ENCODE results near the gene EFNA5. TPM values are rescaled to one million over a fixed set of nuclear protein-coding genes. Genes with fewer than 3 reads are reported as not detected.

Gene EFNA5
- total and polyA plus RNA-seq, 2 of the 13 experiments (the other 11 are each of a cell fraction or from before 2014, with no cell fraction given), result not detected

GRCh38 chr5:107700481-107700880, 29.7 kb upstream of the EFNA5 start:
- Histone ChIP-seq H3K27me3 (ENCODE audit: control insufficient read depth in 1 of 2, insufficient read depth in 2 of 2, low read length in 2 of 2) (no peaks in the 10 kb centered on the region; a peak in 1 of 5 replicates), H3K36me3 (replicated peaks in 1 of 2; ENCODE audit: control insufficient read depth in 1 of 2, insufficient read depth in 2 of 2, low read length in 2 of 2) (no peaks in the 10 kb centered on the region), H2AFZ (ENCODE audit: low read length) (no peak overlapping the region), H3K4me3 (replicated peaks in 1 of 3; ENCODE audit: insufficient read depth in 1 of 3, low read depth in 2 of 3, low read length in 3 of 3) (no peak overlapping the region), H3K4me1 (ENCODE audit: insufficient read depth, low read length) (no peaks in the 10 kb centered on the region), H4K20me1 (ENCODE audit: insufficient read depth, low read length) (no peaks in the 10 kb centered on the region), H3K79me2 (ENCODE audit: insufficient read depth, low read length) (no peaks in the 10 kb centered on the region), H3K4me2 (ENCODE audit: low read depth, low read length) (no peak overlapping the region), H3K9ac (ENCODE audit: insufficient read depth, low read depth, low read length) (no peak overlapping the region), H3K27ac (ENCODE audit: extremely low read length, insufficient read depth, low read length) (no peak overlapping the region), H3K9me3 (ENCODE audit: low read length) (no peaks in the 10 kb centered on the region)
- intact Hi-C loops (cut with micrococcal nuclease; ENCODE audit: unreplicated experiment), result no loop called here
- DNase-seq (ENCODE audit: low spot score), result no peak
- ATAC-seq, result no peak
- in situ Hi-C loops (cut with HindIII; ENCODE audit: extremely low pct_ligation_motif_present, low pct_unique_long_range_greater_than_20kb), result no loop called here
- FAIRE-seq, result no peak
- ChIA-PET POLR2A (no interaction called here), CTCF (ENCODE audit: low intra/inter-chr PET ratio, low total read pairs) (no interaction called here)
- no TSS peak for BruUV-seq (replicated peaks)
- TF ChIP-seq ARID5B (CRISPR knock-in tag; IDR thresholded peaks at IDR 0.05), result no peak
- TF ChIP-seq HDAC2 (CRISPR knock-in tag; IDR thresholded peaks at IDR 0.05), result no peak
- TF ChIP-seq SAFB2 (CRISPR knock-in tag; IDR thresholded peaks at IDR 0.05; ENCODE audit: borderline replicate concordance, low read depth), result no peak
- no peak for TF ChIP-seq TBP (CRISPR knock-in tag; IDR thresholded peaks at IDR 0.05)
- no peak for TF ChIP-seq CBX2 (IDR thresholded peaks at IDR 0.05; ENCODE audit: low read depth, low read length)
- TF ChIP-seq CBX2 (CRISPR knock-in tag; IDR thresholded peaks at IDR 0.05; ENCODE audit: low read depth), result no peak
- TF ChIP-seq ZNF142 (CRISPR knock-in tag; IDR thresholded peaks at IDR 0.05), result no peak
- TF ChIP-seq SMC3 (IDR thresholded peaks at IDR 0.05; ENCODE audit: low read length), result no peak
- no peak for TF ChIP-seq PAX8 (CRISPR knock-in tag; IDR thresholded peaks at IDR 0.05; ENCODE audit: borderline replicate concordance)
- no peak for TF ChIP-seq ZNF383 (CRISPR knock-in tag; IDR thresholded peaks at IDR 0.05; ENCODE audit: borderline replicate concordance)
- TF ChIP-seq RAD51 (IDR thresholded peaks at IDR 0.05; ENCODE audit: borderline replicate concordance), result no peak
- TF ChIP-seq ZNF460 (CRISPR knock-in tag; IDR thresholded peaks at IDR 0.05; ENCODE audit: borderline replicate concordance), result no peak
- no peak for TF ChIP-seq ATF2 (CRISPR knock-in tag; IDR thresholded peaks at IDR 0.05)
- TF ChIP-seq SOX6 (IDR thresholded peaks at IDR 0.05), result no peak
- no peak for TF ChIP-seq SOX6 (CRISPR knock-in tag; IDR thresholded peaks at IDR 0.05)

Data from HepG2 (cell line).